Chondrocyte (in vitro differentiated cells): ENCODE data around the gene PCDH19. TPM values are rescaled to one million over a fixed set of nuclear protein-coding genes. Genes with fewer than 3 reads are reported as not detected.

Experiments
- DNase-seq: peaks from one replicate; pipeline ENCODE4 v3.0.0; 2021; ENCODE audit warnings: mixed read lengths, low spot score
- H3K27ac Mint-ChIP-seq: one replicate; pipeline ENCODE4 v1.8.0; 2021; ENCODE audit warnings: mild to moderate bottlenecking, moderate library complexity, mixed read lengths; ENCODE audit not compliant: unreplicated experiment
- H3K27me3 Mint-ChIP-seq: 2 replicates; pipeline ENCODE4 v1.8.0; 2021; ENCODE audit warnings: low read depth, mixed read lengths
- H3K36me3 Mint-ChIP-seq: 2 replicates; pipeline ENCODE4 v1.8.0; 2021; ENCODE audit warnings: low read depth, mixed read lengths
- H3K4me1 Mint-ChIP-seq: 2 replicates; pipeline ENCODE4 v1.8.0; 2021; ENCODE audit warnings: low read depth, mild to moderate bottlenecking, mixed read lengths
- H3K4me3 Mint-ChIP-seq: one replicate; pipeline ENCODE4 v1.8.0; 2021; ENCODE audit warnings: mild to moderate bottlenecking, moderate library complexity, mixed read lengths; ENCODE audit not compliant: unreplicated experiment
- H3K9me3 Mint-ChIP-seq: 2 replicates; pipeline ENCODE4 v1.8.0; 2021; ENCODE audit warnings: low read depth, mixed read lengths
- total RNA-seq: library from RNA; stranded (reverse); gene quantifications from 3 replicates; pipeline ENCODE4 v1.2.1, GENCODE V29; 2021
- TF ChIP-seq, protein P1 (sequence below): fragments of 200-600 bp; sonication (generic); IDR thresholded peaks from 2 replicates; pipeline ENCODE4 v1.5.0; 2021; ENCODE audit warnings: antibody characterized with exemption, mild to moderate bottlenecking, moderate library complexity

Gene PCDH19
- total RNA-seq, 1 donor from 2014 or later, result 5.0 TPM

DNA sequence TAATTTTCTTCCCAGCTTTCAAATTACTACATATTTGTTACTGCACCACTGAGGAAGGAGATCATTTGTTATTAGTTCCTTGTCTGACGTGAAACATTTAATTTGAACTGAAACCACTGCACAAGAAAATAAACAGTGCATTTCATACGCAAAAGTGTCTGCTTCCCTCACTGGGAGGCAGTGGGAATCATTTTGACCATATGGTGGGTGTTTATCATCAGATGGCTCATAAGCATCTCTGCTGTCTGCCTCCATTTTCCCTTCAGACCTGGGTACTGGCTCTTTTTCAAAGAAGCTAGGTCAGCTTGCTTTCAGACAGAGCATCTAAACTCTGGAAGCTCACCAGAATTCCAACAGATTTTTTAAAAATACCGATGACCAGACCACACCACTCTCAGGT is 135.2 kb downstream of the PCDH19 start:
- TF ChIP-seq, protein P1, sequence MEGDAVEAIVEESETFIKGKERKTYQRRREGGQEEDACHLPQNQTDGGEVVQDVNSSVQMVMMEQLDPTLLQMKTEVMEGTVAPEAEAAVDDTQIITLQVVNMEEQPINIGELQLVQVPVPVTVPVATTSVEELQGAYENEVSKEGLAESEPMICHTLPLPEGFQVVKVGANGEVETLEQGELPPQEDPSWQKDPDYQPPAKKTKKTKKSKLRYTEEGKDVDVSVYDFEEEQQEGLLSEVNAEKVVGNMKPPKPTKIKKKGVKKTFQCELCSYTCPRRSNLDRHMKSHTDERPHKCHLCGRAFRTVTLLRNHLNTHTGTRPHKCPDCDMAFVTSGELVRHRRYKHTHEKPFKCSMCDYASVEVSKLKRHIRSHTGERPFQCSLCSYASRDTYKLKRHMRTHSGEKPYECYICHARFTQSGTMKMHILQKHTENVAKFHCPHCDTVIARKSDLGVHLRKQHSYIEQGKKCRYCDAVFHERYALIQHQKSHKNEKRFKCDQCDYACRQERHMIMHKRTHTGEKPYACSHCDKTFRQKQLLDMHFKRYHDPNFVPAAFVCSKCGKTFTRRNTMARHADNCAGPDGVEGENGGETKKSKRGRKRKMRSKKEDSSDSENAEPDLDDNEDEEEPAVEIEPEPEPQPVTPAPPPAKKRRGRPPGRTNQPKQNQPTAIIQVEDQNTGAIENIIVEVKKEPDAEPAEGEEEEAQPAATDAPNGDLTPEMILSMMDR, result no peak
- Mint-ChIP-seq H3K36me3 (no peaks in the 10 kb centered on the region), H3K27ac (no peak overlapping the region), H3K9me3 (peaks cover 14% of the 10 kb centered on the region), H3K27me3 (no peaks in the 10 kb centered on the region), H3K4me1 (no peaks in the 10 kb centered on the region), H3K4me3 (no peak overlapping the region)
- DNase-seq, result no peak

DNA sequence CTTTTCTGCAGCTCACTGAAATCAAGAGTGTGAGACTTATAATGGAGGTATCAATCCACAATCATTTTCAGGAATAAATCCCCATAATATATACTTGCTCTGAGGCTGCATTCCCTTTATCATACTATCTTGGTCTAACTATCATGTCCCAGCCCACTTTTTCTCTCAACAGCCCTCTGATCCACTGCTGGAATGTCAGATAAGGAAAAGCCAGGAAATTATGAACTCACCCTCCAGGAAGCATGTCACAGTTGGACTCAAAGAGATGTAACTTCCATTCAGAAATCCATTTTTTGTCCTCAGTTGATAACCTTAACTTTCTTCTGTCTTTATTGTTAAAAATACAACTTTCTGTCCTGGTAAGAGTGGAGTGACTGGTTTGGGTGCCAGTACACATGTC is 144.9 kb downstream of the PCDH19 start:
- no peak overlapping the region for H3K27ac Mint-ChIP-seq
- H3K4me3 Mint-ChIP-seq, result no peak overlapping the region
- DNase-seq, result no peak
- no peaks in the 10 kb centered on the region for H3K36me3 Mint-ChIP-seq
- peaks cover 2% of the 10 kb centered on the region for H3K27me3 Mint-ChIP-seq
- peaks cover 8% of the 10 kb centered on the region for H3K9me3 Mint-ChIP-seq
- H3K4me1 Mint-ChIP-seq, result no peaks in the 10 kb centered on the region
- TF ChIP-seq, protein P1, result no peak

DNA sequence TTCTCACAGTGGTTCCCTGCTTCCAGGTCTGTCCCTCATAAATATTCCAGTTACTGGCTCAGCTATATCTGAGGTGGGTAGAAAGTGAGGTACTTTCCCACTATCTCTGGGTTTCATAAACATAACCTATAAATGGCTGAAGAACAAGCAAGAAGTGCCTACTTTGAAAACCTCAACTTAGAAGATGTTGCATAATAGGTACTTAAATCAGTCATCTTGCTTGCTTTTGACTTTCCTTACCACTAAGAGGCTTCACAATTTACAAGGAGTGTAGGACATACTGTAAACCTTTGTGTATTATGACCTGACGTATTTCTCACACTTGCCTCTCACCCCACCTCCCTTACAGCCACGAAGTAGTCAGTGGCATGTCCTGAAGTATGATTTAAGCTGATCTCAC is 145.9 kb downstream of the PCDH19 start:
- no peak overlapping the region for H3K4me3 Mint-ChIP-seq
- no peak overlapping the region for H3K27ac Mint-ChIP-seq
- peaks cover 2% of the 10 kb centered on the region for H3K27me3 Mint-ChIP-seq
- TF ChIP-seq, protein P1, result no peak
- DNase-seq, result no peak
- H3K4me1 Mint-ChIP-seq, result no peaks in the 10 kb centered on the region
- H3K9me3 Mint-ChIP-seq, result peaks cover 6% of the 10 kb centered on the region
- H3K36me3 Mint-ChIP-seq, result no peaks in the 10 kb centered on the region

DNA sequence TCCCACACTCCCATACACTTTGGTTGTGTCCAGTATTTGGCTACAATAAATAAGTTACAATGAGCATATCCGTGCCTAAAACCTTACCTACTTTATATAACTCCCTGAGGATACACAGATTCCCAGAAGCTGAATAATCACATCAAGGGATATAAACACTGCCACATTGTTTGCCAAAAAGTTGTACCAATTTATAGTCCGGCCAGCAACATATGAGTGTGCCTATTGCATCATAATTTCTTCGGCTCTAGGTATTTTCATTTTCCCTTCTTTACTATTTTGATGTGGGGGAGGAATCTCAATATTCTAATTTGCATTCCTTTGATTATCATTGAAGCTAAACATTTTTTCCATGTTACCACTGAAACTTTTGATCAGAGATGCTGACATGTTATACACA is 146.4 kb downstream of the PCDH19 start:
- no peak for DNase-seq
- no peaks in the 10 kb centered on the region for H3K4me1 Mint-ChIP-seq
- H3K36me3 Mint-ChIP-seq, result no peaks in the 10 kb centered on the region
- H3K9me3 Mint-ChIP-seq, result peaks cover 6% of the 10 kb centered on the region
- no peak overlapping the region for H3K4me3 Mint-ChIP-seq
- H3K27me3 Mint-ChIP-seq, result peaks cover 2% of the 10 kb centered on the region
- no peak overlapping the region for H3K27ac Mint-ChIP-seq
- TF ChIP-seq, protein P1, result no peak

DNA sequence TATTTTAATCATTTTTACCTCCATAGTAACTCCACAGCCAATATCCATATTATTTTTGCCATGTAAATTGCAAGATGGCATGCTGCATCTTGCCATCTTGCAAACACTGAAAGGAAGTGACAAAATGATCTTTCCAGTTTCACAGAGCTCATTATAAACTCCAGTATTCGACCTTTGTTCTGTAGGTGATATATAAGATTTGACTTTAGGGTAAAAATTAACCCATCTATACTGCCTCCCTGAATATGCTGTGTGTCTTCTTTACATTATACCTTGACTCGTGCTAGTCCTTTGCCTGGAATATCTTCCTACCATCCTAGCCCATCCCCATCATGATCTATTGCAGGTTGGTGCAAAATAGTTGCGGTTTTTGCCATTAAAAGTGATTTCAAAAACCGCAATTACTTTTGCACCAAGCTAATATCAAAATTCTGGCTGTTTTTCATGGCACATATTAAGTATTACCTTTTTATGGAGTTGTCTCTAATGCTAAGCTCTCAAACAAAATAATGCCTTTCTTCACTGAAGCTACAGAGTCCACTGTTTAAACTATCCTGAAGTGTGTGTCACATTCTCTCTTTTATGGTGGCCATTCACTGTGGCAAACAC is 161.1 kb downstream of the PCDH19 start:
- peaks cover 20% of the 10 kb centered on the region for H3K9me3 Mint-ChIP-seq
- no peak overlapping the region for H3K4me3 Mint-ChIP-seq

More for the DNA sequence above, 161.1 kb downstream of the PCDH19 start:
- TF ChIP-seq, protein P1, result no peak
- Mint-ChIP-seq H3K27me3 (no peaks in the 10 kb centered on the region), H3K4me1 (no peaks in the 10 kb centered on the region), H3K36me3 (no peaks in the 10 kb centered on the region), H3K27ac (no peak overlapping the region)
- DNase-seq, result no peak
